NCI-H1436 treated with DMSO at 0.1 percent for 48 hours (cell line): ENCODE results near the gene TTLL6.

Source experiments
- DNase-seq: peaks from one replicate; lab custom pipeline; 2025; lab: John Stamatoyannopoulos, UW

TTLL6 gene

GRCh38 chr17:48737330-48738043, 79.5 kb downstream of the TTLL6 start:
- DNase-seq: no peak

GRCh38 chr17:48735062-48735351, 82.0 kb downstream of the TTLL6 start:
- DNase-seq: no peak

GRCh38 chr17:48734333-48735061, 82.5 kb downstream of the TTLL6 start:
- no peak for DNase-seq

GRCh38 chr17:48733632-48734328, 83.2 kb downstream of the TTLL6 start:
- DNase-seq: no peak

- no peak for DNase-seq
These were observed 84.1 kb downstream of the TTLL6 start for GRCh38 chr17:48732688-48733629.

- DNase-seq: no peak
These were observed 85.7 kb downstream of the TTLL6 start for GRCh38 chr17:48731355-48731754.

- no peak for DNase-seq
These were observed 86.8 kb downstream of the TTLL6 start for GRCh38 chr17:48730240-48730550.

- DNase-seq: no peak
These were observed 87.4 kb downstream of the TTLL6 start for GRCh38 chr17:48729335-48730239.

- peak; percentile 17 for DNase-seq
These were observed 88.5 kb downstream of the TTLL6 start, which contains the start of gene HOXB13 for GRCh38 chr17:48728232-48729231. HOXB13 (minus strand) TSS chr17:48728750; CDS start chr17:48728593, 157 bp downstream.

- no peak for DNase-seq
These were observed 89.4 kb downstream of the TTLL6 start for GRCh38 chr17:48727415-48728175.

- DNase-seq: no peak
These were observed 90.1 kb downstream of the TTLL6 start for GRCh38 chr17:48726916-48727286.

GRCh38 chr17:48726114-48726915, 90.7 kb downstream of the TTLL6 start:
- DNase-seq: no peak

- DNase-seq: no peak
These were observed 91.6 kb downstream of the TTLL6 start for GRCh38 chr17:48725288-48726064.

GRCh38 chr17:48725004-48725287, 92.1 kb downstream of the TTLL6 start:
- no peak for DNase-seq

- DNase-seq: no peak
These were observed 92.6 kb downstream of the TTLL6 start for GRCh38 chr17:48724251-48725003.

GRCh38 chr17:48723423-48724250, 93.4 kb downstream of the TTLL6 start:
- DNase-seq: no peak
